Activated naive CD8-positive, alpha-beta T cell treated with anti-CD3 and anti-CD28 coated beads, Interleukin-2, amount 50 U/mL, for 16 hours (primary cell): ENCODE measurements around the gene DCDC1.
"Not testable (repeated sequence)": the region's sequence is repeated elsewhere in the genome, so short reads cannot be mapped to it uniquely, and the experiment has no call there.

Experiments
- DNase-seq: peaks from one replicate; pipeline ENCODE4 v3.0.0-alpha.2; 2020; ENCODE audit warnings: low read depth, low spot score

The DCDC1 gene

DNA sequence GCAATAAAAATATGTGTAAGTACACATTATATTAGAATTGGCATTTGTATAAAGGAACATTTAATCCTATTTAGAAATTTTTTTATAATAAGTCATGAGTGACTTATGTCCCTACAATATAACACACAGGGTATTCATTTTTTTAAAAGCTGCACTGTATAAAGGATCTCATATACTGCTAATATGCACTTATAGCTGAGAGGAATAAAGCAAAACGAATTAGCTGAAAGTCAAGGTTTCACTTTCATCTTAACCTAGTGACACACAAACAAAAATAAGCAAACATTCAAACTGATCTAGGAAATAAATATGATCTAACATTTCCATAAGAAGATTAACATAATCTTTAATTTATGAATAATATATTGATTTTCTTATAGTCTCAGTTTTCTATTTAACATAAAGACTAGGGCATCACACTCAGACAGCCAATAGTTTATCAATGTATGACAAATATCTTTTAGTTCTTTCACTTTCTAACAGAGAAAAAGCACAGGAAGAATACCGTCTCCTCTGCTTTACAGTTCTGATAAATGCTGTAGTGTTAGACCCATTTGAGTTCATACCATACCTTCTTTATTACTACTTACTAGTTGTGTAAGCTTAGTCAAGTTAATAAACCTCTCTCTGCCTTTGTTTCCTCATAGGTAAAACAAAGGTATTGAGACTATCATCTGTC is 42.9 kb downstream of the DCDC1 start:
- DNase-seq = no peak

DNA sequence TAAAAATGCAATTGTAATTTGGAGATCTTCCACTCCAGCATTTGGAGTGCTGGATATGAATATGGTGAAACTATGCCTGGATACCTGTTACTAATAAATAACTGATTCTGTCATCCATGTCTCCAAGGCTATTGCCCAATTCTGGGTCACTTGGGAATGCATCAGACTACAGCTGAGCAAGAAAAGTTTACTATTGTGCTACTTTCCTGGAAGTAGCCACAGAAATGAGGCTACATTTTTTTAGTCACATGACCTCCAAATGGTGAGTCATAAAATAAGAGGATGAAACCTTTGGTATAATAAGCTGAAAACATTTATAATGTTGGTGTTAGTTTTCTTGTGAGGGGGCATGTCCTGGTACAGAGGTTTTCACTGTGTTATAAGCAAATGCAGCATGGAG is 44.4 kb downstream of the DCDC1 start:
- no peak for DNase-seq

DNA sequence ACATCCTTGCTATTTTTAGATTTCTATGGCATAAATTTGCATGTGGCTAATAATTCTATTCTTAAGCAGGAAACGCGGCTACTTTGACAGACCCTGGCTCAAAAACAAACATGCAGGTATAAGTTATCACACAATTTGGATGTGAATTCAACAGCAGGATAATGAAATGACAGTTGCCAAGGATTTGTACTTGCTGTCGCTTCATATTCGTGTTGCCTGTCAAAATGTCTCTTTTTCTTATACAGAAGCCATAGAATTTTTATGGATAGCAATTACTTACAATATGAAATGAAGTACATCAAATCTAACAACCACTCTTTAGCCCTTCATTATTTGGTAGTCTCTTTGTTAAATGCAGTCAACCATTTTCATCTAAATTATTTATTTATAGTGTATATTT is 46.4 kb downstream of the DCDC1 start:
- DNase-seq = no peak

DNA sequence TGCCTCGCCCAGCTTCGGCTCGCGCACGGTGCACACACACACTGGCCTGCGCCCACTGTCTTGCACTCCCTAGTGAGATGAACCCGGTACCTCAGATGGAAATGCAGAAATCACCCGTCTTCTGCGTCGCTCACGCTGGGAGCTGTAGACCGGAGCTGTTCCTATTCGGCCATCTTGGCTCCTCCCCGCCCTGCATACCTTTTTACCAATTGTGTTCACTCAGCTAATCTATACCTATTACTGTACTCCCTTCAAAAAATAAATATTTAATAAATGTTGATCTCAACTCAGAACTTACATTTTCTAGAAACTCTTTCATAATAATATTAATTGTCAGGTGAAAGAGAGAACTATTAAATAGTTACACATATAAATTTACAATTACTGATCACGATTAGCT is 48.0 kb downstream of the DCDC1 start:
- not testable (repeated sequence) for DNase-seq

DNA sequence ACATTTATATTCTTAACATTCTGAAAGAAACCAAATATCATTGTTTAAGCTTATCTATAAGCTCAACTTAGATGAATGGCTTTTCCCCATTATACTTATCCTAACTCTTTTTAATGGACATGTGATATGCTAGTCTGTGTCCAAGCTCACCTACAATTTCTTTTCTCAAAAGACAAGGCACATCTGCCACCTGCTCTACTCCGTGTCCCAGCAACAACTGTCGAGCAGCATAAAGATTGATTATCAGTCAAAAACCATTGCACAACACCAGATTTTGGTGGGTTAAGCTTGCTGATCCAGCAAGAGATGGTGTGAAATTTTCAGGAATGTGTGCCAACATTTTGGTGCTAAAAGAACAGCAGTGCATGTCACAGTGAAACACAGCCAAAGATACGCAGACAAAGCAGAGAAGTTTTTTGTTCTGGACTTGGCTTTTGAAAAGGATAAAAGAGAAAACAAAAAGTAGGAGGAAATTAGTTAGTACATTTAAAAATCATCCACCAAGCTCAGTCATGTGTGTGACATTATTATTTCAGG is 65.8 kb downstream of the DCDC1 start:
- DNase-seq = no peak

DNA sequence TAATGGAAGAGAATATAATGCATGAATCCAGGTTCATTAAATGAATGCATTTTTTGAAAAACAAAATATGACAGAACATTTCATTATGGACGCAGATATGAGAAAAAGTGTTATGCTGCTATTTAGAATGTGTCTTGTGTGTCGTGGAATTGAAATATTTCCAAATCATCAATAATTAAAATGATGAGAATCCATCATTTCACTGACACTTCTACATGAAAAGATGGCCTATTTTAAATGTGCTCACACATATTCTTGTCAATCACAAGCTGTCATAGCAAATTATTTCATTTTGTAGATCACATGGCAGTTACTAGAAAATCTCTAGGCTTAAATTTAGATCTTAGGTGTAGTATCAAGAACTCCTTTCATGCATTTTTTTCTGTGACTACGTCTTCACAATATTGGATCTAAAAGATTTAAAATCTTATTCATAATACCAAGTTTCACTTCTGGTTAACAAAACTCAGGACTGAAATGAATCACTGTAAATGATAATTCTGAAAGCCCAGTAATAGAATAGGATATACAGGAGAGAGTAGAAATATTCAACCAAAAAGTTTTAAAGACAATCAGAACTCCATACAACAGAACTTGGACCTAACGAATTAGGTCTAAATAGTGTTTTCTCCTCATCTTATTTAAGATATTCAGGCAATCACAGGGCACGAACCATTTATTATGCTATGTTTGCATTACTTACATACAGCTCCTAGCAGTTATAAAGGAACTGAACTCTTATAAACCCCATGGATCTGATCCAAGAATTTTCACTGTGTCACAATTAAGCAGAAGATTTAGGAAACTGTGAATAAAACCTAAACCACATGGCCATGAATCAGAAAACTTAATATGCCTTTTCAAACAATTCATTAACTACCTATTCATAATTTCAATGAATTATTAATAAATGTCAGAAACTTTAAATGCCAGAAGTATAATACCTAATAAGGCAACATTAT is 67.7 kb downstream of the DCDC1 start:
- DNase-seq = no peak

DNA sequence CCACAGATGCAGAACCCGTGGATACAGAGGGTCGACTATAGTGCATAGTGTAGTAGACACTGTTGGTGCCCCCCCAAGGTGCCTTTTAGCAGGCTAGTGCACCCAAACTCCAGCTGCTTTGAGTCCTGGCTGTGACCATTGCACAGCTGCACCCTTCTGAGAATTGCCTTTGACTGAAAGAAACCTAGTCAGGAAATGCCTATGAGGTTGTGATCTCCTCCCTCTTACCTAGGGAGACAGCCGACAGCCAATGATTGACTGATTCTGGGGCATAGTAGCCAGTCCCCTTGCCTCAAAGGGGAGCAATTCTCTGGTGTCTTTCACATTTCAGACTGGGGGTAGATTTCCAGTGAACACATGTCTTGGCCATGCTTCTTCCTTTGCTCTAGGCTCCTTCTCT is 74.2 kb downstream of the DCDC1 start:
- DNase-seq = no peak

DNA sequence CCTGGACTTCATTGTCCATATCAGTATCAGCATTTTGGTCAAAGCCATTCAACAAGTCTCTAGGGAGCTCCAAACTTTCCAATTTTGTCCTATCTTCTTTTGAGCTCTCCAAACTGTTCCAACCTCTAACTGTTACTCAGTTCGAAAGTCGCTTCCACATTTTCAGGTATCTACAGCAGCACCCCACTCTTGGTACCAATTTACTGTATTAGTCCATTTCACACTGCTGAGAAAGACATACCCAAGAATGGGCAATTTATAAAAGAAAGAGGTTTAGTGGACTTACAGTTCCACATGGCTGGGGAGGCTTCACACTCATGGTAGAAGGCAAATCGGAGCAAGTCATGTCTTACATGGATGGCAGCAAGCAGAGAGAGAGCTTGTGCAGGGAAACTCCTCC is 96.0 kb downstream of the DCDC1 start:
- DNase-seq = not testable (repeated sequence)

DNA sequence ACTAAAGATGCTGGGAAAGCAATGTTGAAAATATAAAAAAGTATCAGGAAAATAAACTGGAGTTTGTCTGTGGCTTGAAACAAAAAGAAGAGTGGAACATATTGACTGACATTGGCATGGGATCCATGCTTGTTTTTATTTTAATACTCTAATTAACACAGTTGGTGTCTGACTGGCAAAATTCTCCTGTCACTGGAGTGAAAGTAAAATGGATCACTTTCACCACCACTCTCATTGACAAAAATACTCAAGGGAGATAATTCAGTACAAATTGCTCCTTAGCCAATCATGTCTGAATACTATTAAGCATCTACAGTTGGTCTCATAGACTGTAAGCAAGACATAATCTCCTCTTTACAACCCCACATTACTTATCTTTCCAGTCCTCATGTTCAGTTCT is 101.8 kb downstream of the DCDC1 start:
- DNase-seq = no peak

DNA sequence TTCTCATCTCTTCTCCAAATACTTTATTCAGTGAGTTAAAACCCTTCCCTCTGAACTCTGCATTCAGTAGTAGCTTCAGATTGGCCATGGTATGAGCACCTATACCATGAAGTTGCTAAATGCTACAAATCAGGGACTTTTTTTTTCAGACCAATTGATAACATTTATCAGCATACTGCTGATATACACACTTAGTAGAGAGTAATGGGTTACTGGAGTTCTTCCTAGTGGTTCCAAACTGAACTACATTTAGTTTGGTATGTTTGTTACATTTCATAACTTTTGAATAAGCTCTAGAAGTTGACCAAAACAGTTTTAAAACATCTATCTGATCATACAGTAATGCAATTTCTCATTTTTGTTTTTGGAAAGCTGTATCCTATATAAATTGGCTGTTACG is 104.7 kb downstream of the DCDC1 start:
- no peak for DNase-seq

DNA sequence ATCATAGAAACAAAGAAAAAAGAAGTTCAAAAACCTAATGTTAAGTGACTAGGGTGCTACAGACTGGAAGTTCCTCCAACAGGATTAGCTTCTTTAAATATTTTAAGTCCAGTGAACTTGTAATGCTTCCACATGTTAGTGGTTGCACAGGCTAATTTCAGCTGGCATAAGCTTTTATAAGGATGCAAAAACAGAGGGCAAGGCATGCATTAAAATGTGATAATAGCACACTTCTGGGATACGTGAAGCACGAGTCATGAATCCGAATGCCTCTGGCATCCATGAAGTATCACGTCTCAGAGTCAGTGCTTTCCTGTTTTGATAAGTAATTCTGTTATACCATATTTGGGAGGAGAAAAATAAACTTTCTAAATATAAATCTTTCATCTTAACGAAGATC is 106.8 kb downstream of the DCDC1 start:
- no peak for DNase-seq

DNA sequence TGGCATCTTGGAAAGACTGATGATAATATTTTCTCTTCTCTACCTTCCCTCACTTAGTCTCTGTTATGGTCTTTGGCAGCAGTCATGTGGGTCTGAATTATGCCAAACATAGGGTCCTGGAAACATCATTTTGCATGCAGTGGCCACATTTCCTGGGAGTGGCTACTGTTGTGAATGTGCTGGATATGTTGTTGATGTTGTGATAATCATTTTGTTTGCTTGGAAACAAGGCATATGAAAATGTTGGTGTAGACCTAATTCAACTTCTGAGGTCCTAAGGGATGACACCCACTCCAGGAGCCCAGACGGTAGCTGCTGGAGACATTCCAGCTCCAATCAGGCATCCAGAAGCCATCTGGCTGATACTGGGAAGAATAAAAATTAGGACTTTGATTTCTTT is 109.7 kb downstream of the DCDC1 start:
- no peak for DNase-seq

DNA sequence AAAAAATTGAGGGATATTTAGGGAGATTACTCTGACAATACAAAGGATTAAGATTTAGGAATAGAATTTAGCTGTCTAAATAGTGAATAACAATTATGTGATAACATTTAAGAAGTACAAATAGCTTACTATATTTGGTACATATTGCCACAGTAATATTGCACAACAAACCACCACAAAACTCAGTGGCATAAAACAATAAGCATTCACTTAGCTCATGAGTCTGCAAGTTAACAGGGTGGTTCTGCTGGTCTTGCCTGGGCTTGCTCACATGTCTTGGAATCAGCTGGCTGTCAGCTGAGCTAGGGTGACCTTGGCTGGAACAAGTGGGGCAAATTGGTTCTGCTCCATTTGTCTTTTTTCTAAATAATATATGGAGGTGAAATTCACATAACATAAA is 115.1 kb downstream of the DCDC1 start:
- no peak for DNase-seq

DNA sequence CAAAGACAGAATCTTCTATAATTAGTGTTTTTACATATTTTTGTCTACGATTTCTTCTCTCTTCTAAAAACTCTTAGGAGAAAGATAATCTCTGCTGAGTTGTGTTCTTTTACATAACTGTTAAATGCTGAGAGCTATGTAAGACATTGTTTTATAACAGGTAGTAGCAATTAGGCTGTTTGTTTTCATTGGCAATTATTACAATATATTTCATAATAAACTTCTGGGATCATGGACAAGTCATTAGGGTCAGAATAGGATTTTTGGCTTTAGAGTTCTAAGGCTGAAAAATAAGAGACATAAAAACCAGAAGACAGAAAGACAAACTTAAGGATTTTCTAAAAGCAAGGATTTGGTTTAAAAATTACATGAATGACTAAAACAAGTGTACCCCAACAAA is 120.8 kb downstream of the DCDC1 start:
- DNase-seq = no peak

DNA sequence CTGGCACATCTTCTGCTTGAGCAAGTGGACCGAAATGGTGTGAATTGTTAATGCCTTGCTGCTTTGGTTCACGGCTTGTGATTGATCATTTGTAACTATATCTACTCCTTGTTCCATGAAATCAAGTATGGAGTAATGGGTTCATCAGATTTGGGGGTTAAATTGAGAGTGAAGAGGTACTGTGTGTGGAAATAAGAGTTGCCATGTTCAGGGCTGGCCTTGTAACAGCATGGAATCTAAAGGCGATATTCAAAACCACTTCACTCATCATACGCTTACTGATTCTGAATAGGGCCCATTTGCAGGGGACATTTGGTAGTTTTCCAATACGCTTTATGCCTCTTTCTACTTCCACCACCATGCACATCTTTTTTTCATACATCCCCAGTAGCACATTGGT is 122.2 kb downstream of the DCDC1 start:
- DNase-seq = no peak

DNA sequence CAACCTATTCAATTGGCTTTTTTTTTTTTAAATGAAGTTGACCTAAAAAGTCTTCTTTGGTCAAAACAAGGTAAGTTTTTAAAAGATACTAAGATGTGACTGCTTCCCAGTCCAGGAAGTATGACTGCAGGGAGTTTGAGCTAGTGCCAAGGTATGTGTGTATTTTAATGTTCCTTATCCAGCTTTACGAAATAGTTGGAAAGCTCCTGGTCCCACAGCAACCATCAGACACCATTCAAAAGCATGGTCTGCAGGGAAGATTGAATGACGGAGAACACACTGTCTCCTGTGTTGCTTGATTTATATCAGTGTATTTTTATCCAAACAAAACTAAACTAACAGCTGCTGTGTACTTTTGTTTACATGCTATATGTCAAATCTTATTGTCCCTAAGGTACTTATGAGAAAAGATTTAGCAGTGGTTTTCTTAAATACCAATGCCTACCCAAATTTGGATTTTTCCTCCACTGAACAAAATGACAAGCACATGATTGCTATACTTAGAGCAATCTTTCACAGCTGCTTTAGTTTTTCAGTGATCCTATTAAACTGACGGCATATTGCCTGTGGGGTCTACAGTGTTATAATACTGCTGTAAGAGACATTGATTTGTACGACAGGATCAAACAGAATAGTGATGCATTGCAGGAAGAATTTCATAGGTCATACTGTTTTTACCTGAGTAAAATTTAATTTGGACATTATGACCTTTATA is 122.9 kb downstream of the DCDC1 start:
- no peak for DNase-seq

DNA sequence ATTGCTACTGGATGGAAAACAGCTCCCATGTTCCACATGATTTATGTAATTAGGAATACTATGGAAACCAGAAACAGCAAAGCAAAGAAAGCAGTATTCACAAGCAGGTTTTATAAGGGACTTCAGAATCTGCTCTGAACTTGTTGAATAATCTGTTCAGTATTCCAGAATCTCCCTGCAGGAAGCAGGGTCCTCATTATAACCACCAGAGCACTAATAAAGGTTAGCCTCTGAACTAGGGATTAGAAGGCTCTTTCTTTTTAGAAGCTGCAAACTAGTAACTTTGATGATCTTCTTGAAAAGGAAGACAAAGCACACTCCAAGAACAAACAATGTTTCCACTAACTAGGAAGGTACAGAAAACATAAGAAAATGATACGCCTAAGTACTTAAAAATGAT is 125.8 kb downstream of the DCDC1 start:
- no peak for DNase-seq

DNA sequence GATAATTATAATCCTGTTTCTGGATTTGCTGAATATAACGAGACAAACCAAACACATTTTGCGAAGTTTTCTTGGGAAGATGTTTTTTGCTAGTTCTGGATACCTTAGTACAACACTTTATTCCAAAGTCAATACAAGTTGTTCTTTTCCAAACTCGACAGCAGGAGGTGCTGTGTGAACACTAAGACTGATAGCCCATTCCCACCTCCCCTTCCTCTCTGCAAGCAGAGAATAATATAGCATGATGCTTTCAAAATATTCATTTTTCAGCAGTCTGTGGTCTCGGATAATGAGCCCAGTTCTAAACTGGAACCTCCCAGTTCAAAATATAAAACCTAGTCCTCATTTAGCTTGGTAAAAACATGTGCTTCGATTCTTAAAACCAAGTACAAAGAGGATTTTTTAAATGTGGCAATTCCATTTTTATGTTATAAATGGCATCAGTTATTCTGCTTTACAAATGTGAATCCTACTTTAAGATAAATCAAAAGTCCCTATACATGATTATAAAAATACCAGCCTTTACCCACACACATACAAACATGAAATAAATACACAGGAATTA is 129.1 kb downstream of the DCDC1 start:
- no peak for DNase-seq

DNA sequence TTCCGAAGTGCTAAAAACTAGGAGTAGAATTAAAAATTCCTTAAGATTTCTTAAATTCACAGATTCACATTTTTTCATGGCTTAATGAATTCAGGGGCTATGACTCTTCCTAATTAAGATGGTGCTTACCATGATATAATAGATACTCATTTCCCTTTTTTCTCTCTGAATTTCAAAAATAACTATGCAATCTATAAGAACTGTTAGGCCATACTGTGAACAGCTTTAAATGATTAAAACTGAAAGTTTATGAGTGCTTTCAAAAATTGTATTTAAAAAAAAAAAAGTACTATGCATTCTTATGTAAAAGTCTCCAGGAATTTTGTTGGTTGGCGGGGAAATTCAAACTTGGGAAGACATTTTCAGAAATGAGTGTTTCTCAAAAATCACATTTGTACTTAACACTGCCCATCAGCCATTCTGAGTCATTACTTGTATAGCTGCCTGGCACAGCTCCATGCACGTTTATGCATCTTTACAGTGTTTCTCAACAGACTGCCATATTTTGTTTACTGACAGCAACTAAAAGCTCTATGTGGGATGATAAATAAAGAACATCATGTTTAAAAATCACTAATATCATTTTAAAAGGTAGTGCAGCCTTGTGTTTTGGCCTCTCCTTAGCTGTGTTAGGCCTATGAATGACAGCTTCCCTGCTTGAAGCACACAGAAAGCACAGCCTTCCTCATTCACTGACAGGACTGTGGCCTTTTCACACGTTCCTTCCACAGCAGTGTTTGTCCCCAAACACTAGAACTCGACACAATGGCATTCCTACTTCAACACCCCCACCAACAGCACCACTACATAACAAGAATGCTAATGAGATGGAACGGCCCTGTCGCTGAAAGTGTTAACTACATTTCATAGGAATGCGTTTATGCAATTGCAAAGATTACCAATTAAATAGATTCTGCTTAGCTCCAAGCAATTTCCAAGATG is 131.4 kb downstream of the DCDC1 start:
- no peak for DNase-seq

DNA sequence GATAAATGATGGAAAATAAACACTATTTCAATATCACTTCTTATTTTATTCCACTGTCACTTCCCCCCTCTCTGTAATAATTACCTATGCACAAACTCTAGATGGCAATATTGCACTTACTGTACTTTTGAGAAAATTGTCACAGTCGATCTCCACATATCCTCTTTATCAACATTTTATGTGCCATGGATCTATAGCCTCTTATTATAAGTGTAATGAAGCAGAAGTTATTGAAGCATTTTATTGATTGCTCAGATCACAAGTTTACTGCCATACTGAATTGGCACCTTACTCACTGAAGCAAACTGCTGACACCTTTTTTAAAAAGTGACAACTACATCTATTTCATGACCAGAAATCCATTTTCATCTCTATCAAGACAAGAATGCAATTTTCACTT is 133.4 kb downstream of the DCDC1 start:
- no peak for DNase-seq

DNA sequence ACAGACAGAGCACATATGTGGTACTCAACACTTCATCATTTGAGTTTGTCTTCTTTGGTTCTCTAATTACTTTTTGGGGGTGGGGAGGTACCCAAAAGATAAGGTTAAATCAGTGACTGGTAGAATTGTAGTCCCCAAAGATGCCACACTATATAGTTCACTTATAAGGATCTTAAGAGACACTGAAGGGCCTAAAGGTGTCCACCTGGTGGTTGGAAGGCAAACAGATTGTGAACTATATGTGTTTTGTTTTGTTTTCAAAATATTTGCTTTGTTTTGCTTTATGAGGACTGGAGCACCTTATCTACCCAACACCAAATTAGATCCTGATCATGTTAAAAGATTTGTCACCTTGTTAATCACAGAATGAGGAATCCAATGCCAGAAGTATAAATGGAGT is 136.1 kb downstream of the DCDC1 start:
- DNase-seq = no peak
